Measurements from ENCODE around the gene OGFRL1. TPM values are rescaled to one million over a fixed set of nuclear protein-coding genes. Genes with fewer than 3 reads are reported as not detected.

Gene OGFRL1
- total RNA-seq, 4 donors from 2014 or later = 49.3 to 72.2 (median 60.8) TPM

GRCh38 chr6:71320041-71320440 lies 31.4 kb downstream of the OGFRL1 start:
- no peak for TF ChIP-seq CTCF (IDR thresholded peaks at IDR 0.05; ENCODE audit: low read depth)

- no peak for TF ChIP-seq CTCF (IDR thresholded peaks at IDR 0.05; ENCODE audit: low read depth)
These were observed 32.7 kb downstream of the OGFRL1 start for GRCh38 chr6:71321314-71321713.

- TF ChIP-seq CTCF (IDR thresholded peaks at IDR 0.05; ENCODE audit: low read depth) = no peak
These were observed 35.7 kb downstream of the OGFRL1 start for GRCh38 chr6:71324194-71324785.

GRCh38 chr6:71326611-71327010 lies 38.0 kb downstream of the OGFRL1 start:
- TF ChIP-seq CTCF (IDR thresholded peaks at IDR 0.05; ENCODE audit: low read depth) = no peak

- TF ChIP-seq CTCF (IDR thresholded peaks at IDR 0.05; ENCODE audit: low read depth) = no peak
These were observed 41.9 kb downstream of the OGFRL1 start for GRCh38 chr6:71330501-71330900.

- TF ChIP-seq CTCF (IDR thresholded peaks at IDR 0.05; ENCODE audit: low read depth) = no peak
These were observed 43.4 kb downstream of the OGFRL1 start for GRCh38 chr6:71332012-71332411.

GRCh38 chr6:71333050-71333449 lies 44.4 kb downstream of the OGFRL1 start:
- TF ChIP-seq CTCF (IDR thresholded peaks at IDR 0.05; ENCODE audit: low read depth) = no peak
